Measurements from ENCODE around the gene WFS1.

WFS1 gene

GRCh38 chr4:6298852-6299251, 29.2 kb downstream of the WFS1 start:
- no peak for DNase-seq (ENCODE audit: low read depth in 2 of 2)

GRCh38 chr4:6299875-6300274, 30.2 kb downstream of the WFS1 start:
- DNase-seq (ENCODE audit: low read depth in 2 of 2) = no peak

- DNase-seq (ENCODE audit: low read depth in 2 of 2) = no peak
These were observed 30.7 kb downstream of the WFS1 start for GRCh38 chr4:6300359-6300758.

GRCh38 chr4:6301051-6301731, 31.5 kb downstream of the WFS1 start:
- DNase-seq (ENCODE audit: low read depth in 2 of 2) = no peak

GRCh38 chr4:6301732-6302442, 32.2 kb downstream of the WFS1 start:
- no peak for DNase-seq (ENCODE audit: low read depth in 2 of 2)

- no peak for DNase-seq (ENCODE audit: low read depth in 2 of 2)
These were observed 33.2 kb downstream of the WFS1 start for GRCh38 chr4:6302869-6303268.

GRCh38 chr4:6303943-6304342, 34.3 kb downstream of the WFS1 start:
- no peak for DNase-seq (ENCODE audit: low read depth in 2 of 2)

GRCh38 chr4:6306299-6306698, 36.6 kb downstream of the WFS1 start:
- DNase-seq (ENCODE audit: low read depth in 2 of 2) = no peak

GRCh38 chr4:6307230-6307629, 37.6 kb downstream of the WFS1 start:
- no peak for DNase-seq (ENCODE audit: low read depth in 2 of 2)

GRCh38 chr4:6307891-6308290, 38.2 kb downstream of the WFS1 start:
- no peak for DNase-seq (ENCODE audit: low read depth in 2 of 2)

GRCh38 chr4:6308899-6309643, 39.4 kb downstream of the WFS1 start:
- no peak for DNase-seq (ENCODE audit: low read depth in 2 of 2)

GRCh38 chr4:6309777-6310176, 40.1 kb downstream of the WFS1 start:
- no peak for DNase-seq (ENCODE audit: low read depth in 2 of 2)

GRCh38 chr4:6313216-6313615, 43.6 kb downstream of the WFS1 start:
- no peak for DNase-seq (ENCODE audit: low read depth in 2 of 2)

- no peak for DNase-seq (ENCODE audit: low read depth in 2 of 2)
These were observed 46.9 kb downstream of the WFS1 start for GRCh38 chr4:6316461-6317003.

- no peak for DNase-seq (ENCODE audit: low read depth in 2 of 2)
These were observed 48.6 kb downstream of the WFS1 start for GRCh38 chr4:6318206-6318605.

GRCh38 chr4:6319530-6320150, 50.0 kb downstream of the WFS1 start:
- DNase-seq (ENCODE audit: low read depth in 2 of 2) = no peak

GRCh38 chr4:6320663-6321062, 51.0 kb downstream of the WFS1 start:
- DNase-seq (ENCODE audit: low read depth in 2 of 2) = no peak

GRCh38 chr4:6321361-6321760, 51.7 kb downstream of the WFS1 start:
- no peak for DNase-seq (ENCODE audit: low read depth in 2 of 2)

- no peak for DNase-seq (ENCODE audit: low read depth in 2 of 2)
These were observed 52.6 kb downstream of the WFS1 start for GRCh38 chr4:6322067-6322760.

- no peak for DNase-seq (ENCODE audit: low read depth in 2 of 2)
These were observed 53.3 kb downstream of the WFS1 start for GRCh38 chr4:6322761-6323566.
